Measurements from ENCODE around the gene BTBD2.
A peak's percentile ranks its signal among the peaks of the same experiment; 100 is the strongest.
"Not testable (repeated sequence)": the region's sequence is repeated elsewhere in the genome, so short reads cannot be mapped to it uniquely, and the experiment has no call there.

The BTBD2 gene

GRCh38 chr19:2039089-2039958 lies 23.8 kb upstream of the BTBD2 start:
- no peak for DNase-seq

- no peak for DNase-seq
Observed at GRCh38 chr19:2038284-2039088, 23.0 kb upstream of the BTBD2 start.

GRCh38 chr19:2037651-2038255 lies 22.2 kb upstream of the BTBD2 start:
- DNase-seq, result no peak

GRCh38 chr19:2036424-2036823 lies 20.9 kb upstream of the BTBD2 start:
- DNase-seq, result no peak

GRCh38 chr19:2035590-2035991 lies 20.1 kb upstream of the BTBD2 start:
- DNase-seq, result no peak

GRCh38 chr19:2034729-2035589 lies 19.4 kb upstream of the BTBD2 start:
- peak; percentile 28 for DNase-seq

- DNase-seq, result not testable (repeated sequence)
Observed at GRCh38 chr19:2034253-2034652, 18.7 kb upstream of the BTBD2 start.

GRCh38 chr19:2033825-2034159 lies 18.3 kb upstream of the BTBD2 start:
- no peak for DNase-seq

GRCh38 chr19:2033115-2033824 lies 17.8 kb upstream of the BTBD2 start:
- DNase-seq, result no peak

- DNase-seq, result peak; percentile 89
Observed at GRCh38 chr19:2032296-2032941, 16.9 kb upstream of the BTBD2 start.

- peak; percentile 37 for DNase-seq
Observed at GRCh38 chr19:2027361-2027760, 11.8 kb upstream of the BTBD2 start.

GRCh38 chr19:2026770-2027169 lies 11.3 kb upstream of the BTBD2 start:
- no peak for DNase-seq

- no peak for DNase-seq
Observed at GRCh38 chr19:2022289-2022688, 6.8 kb upstream of the BTBD2 start.

GRCh38 chr19:2021453-2022140 lies 6.1 kb upstream of the BTBD2 start:
- DNase-seq, result no peak

- DNase-seq, result no peak
Observed at GRCh38 chr19:2018752-2019151, 3.2 kb upstream of the BTBD2 start.

GRCh38 chr19:2016041-2016807 lies 710 bp upstream of the BTBD2 start:
- DNase-seq, result peak; percentile 83

GRCh38 chr19:2014731-2015607 lies 545 bp downstream of the BTBD2 start:
- DNase-seq, result no peak

GRCh38 chr19:2014131-2014571 lies 1.4 kb downstream of the BTBD2 start:
- DNase-seq, result no peak

- no peak for DNase-seq
Observed at GRCh38 chr19:2013683-2013961, 1.9 kb downstream of the BTBD2 start.

Data from EL (cell line).